ENCODE measurements around the gene TMTC4.
A peak's percentile ranks its signal among the peaks of the same experiment; 100 is the strongest.
"Not testable (repeated sequence)": the region's sequence is repeated elsewhere in the genome, so short reads cannot be mapped to it uniquely, and the experiment has no call there.

TMTC4 gene

DNA sequence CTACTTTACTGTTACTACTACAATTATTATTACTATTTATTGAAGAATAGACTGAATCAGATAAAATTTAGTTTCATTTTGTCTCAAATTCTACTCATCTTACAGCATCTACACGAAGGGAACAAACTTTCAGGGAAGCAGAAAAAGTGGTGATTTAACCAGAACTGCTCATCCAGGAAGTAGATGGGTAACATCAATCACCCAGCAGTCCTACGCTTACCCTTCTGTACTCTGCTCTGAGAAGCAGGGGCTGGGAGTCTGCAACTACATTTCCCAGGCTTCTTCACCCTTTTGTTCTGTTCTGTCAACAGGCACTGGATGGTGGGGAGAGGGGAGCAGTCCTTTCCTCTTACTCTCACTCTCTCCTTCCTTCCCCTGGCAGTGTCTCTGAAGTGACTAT, 54.7 kb downstream of the TMTC4 start:
- no peak for DNase-seq

DNA sequence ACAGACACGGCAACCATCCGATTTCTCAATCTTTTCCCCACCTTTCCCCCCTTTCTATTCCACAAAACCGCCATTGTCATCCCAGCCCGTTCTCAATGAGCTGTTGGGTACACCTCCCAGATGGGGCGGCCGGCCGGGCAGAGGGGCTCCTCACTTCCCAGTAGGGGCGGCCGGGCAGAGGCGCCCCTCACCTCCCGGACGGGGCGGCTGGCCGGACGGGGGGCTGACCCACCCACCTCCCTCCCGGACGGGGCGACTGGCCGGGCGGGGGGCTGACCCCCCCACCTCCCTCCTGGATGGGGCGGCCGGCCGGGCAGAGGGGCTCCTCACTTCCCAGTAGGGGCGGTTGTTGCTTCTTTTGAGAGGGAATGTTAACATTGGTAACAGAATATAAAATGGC, 55.7 kb downstream of the TMTC4 start:
- DNase-seq: not testable (repeated sequence)

- DNase-seq: no peak
Measured at GRCh38 chr13:100613031-100613430, 61.6 kb downstream of the TMTC4 start.

- DNase-seq: no peak
Measured at GRCh38 chr13:100611678-100612492, 62.7 kb downstream of the TMTC4 start.

DNA sequence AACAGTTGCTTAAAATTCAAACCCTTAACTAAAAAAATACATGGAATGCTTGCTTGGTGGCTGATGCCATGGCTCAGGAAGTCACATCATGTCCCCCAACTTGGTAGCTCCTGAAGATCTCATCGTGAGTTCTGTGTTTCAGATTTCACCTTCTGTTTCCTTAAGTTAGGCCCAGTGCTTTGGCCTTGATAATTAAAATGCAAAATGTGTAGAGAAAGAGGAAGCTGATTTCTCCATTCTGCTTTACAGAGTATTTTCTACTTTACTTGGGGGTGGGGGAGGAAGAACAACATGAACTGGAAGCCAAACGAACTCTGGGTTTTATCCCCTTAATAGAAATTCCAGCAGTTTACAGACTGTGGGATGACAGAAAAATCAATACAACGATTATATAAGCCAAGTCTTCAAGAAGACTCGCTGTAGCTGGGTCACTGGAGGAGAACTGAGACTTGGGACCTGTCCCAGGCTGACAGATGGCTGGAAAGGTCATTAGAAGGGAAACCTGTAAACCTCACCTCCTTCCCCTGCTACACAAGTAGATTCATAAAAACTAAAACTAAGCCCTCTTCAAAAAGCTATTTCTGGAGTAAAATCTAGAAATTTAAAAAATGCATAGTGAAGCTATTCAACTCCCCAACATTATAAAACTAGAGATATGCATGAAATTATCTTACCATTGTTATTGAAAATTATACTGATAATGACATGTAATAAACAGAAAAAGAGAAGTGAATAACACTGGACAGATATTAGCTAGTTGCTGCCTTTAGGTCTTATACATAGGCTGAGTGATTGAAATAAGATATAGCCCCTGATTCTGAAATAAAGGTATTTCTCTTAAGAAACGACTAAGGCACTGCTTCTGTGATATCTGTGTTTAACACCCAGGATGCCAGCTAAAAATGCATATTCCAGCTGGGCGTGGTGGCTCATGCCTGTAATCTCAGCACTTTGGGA, 63.9 kb downstream of the TMTC4 start:
- DNase-seq: no peak

DNA sequence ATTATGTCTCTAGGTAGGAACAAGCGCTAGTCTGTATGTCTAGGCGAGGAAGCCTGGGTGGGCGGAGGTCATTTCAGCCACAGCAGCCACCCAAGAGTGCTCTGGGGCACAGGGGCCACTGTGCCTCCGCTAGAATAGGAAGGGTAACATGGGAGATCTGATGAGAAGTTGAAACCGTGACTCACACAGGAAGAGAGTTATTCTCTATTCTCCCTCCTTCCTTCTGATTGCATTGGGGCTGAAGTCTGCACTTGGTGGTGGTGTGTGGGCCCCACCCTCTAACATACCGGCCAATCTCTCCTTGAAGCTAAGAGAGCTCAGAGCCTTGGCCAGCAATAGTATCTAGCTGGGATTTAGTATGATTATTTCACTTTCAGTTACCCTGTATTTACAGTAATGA, 65.7 kb downstream of the TMTC4 start:
- DNase-seq: peak; percentile 8

- no peak for DNase-seq
Measured at GRCh38 chr13:100608489-100608888, 66.1 kb downstream of the TMTC4 start.

DNA sequence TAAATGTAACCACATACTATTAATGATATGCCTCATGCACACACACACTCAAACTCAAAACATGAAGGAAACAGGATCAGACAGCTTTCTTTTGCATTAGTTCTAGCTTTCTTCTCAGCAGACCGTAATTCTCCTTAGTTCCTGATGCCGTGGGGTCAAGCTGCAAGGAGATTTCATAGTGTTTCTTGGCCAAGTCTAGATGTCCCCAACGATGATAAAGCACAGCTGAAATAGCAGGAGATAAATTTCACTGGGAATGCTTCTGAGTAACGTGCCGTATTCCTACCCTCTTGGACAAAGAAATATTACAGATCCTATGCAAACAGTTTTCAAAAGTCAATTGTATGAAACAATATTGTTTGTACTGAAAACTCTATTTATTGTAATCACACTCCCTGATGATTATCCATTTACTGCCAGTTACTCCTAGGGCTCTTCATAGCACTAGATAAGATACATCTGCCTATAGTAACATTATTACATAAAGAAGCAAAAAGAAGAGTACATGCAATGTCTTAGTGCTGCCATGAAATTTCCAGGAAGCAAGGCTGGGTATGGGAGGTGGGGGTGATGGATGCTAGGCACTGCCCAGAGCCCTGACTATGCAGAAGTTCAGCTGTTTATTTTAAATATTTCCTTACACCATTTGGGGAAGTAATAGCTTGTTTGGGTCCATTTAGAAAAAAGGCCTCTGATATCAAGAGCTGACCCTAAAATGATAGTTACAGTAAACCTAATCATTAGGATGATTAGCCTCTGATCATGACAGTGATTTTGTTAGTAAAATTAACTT, 69.5 kb downstream of the TMTC4 start:
- no peak for DNase-seq

DNA sequence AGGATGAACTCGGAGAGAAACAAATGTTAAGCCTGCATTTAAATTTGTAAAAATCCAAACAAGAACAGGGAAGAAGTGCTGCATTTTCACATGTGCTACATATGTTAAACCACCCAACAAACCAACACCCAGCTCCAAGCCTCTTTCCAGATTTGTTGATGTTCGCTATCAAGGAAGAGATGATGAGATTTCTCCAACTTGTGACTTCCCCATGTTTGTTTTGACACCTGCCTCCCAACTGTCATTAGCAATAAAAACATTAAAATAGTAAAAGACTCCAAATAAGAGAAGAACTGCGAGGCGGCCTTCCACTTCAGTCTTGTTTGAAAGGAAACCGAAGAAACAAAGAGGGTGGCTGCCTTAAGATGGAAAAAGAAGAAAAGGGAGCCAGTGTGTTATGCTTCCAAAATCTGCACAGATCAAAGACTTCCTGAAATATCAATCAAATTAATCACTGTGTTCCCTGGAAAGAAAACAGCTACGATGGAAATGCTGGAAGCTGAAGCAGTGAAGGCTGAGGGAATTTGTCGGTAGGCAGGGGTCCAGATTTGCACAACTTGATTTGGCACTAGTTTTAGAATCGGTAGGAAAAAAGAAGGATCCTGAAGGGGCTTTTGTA, 72.0 kb downstream of the TMTC4 start:
- no peak for DNase-seq

- DNase-seq: no peak
Measured at GRCh38 chr13:100601716-100602115, 72.9 kb downstream of the TMTC4 start.

GRCh38 chr13:100600915-100601314, 73.7 kb downstream of the TMTC4 start:
- no peak for DNase-seq

DNA sequence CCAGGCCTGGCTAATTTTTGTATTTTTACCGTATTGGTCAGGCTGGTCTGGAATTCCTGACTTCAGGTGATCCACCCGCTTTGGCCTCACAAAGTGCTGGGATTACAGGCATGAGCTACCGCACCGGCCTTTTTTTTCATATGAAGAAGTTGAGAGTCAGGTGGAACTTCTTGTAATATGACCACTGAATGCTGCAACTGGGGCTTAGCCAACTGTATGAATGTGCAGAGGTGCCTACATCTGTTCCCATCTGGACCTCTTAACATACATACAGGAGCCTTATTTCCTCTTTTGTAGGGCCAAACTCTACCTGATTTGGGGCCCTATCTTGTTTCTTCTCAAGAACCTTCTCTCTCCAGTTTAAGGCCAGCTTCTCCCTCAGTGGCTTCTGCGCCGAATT, 74.1 kb downstream of the TMTC4 start:
- no peak for DNase-seq

- peak; percentile 29 for DNase-seq
Measured at GRCh38 chr13:100597253-100597652, 77.3 kb downstream of the TMTC4 start.

DNA sequence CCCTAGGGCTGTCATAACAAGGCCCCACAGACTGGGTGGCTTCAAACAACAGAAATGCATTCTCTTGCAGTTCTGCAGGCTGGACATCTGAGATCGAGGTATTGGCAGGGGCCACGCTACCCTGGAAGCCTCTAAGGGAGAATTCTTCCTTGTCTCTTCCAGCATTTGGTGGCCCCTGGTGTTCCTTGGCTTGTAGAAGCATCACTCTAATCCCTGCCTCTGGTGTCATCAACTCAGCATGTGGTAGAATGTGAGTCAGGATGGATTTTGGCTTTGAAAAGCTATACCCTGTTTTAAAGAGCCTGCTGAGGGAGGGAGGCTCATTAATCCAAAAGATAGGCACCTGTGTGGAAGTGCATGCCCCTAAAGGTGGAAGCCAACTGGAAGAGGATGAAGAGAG, 78.1 kb downstream of the TMTC4 start:
- DNase-seq: no peak

- DNase-seq: no peak
Measured at GRCh38 chr13:100594731-100595130, 79.9 kb downstream of the TMTC4 start.

DNA sequence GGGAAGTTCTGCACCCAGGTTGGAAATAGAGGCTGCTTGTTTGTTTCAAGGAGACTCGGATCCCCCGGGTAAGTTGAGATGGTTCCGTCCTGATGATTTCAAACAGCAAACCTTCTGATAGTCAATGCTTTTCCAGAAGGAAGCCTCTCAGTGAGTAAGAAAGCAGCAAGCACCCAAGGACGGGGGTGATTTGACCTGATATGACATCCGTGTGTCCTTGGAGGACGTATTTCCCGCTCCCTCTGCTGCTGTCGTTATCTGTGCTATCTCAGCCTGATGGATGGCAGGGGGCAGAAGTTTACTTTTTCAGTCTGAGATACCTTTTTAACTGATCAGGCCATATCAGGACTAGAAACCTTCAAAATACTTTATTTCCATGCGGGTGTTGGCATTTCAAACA, 80.3 kb downstream of the TMTC4 start:
- DNase-seq: no peak

DNA sequence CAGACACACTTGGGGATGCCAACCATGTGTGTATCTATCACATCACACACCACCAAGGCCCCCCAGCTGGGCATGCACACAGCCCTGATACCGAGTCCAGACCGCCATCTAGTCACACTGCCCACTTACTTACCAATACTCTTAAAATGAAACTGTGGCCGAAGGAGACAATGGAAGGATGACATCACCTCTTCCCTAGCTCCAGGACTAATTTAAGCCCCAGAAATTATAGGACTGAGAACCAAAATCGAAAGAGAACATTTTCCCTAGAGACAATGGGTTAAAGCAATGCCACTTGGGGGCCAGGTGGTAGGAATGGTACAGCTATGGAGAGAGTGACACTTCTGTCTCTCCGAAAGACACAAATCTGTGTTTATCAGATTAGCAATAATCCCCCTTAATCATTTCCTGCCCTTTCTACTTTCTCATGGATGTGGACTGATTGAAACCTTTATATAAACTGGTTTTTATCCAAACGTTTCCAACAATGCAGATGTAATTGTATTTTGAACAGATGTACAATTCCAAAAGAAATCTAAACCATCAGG, 85.3 kb downstream of the TMTC4 start:
- no peak for DNase-seq

DNA sequence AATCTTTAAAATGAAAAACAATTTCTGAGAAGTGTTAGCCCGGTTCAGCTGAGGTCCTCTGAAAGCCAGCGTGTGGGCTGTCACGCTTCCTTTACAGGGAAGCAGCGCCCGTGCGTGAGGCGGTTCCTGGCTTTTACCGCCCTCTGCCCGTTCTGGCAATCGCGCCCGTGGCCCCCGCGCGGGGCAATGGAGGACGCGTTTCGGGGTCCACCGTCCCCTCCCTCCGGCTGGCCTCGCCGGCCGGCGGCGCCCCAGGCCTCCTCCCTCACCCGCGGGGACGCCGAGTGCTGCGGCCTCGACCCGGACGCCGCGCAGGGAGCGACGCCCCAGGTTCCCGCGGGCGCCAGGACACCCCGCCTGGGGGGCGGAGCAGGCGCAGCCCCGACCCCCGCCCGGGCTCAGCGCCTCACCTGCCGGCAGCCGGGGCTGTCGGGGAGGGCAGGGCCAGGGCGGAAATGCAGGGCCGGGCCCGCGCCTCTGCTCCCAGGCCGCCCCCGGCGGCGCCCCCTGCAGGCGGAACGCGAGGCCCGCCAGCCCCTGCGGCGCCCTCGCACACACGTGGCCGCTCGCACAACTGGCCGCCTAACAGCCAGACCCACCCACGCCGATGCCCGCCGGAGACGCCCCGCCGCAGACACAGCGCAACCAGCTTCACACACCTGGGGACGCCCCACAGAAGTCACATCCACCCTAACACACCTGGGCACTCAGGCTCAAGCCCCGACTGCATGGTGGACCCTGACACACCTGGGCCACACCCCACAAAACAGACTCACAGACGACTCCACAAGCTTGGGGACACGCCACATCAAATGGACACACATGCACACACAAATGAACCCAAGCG, 86.0 kb downstream of the TMTC4 start, which contains the start of gene GGACT:
Gene GGACT (minus strand): TSS at position 459 of the 847 bp plus-strand sequence. CDS start 56,198 bp downstream, outside the sequence.
- DNase-seq: peak; percentile 70

GRCh38 chr13:100584896-100585295, 89.7 kb downstream of the TMTC4 start:
- DNase-seq: peak; percentile 11

DNA sequence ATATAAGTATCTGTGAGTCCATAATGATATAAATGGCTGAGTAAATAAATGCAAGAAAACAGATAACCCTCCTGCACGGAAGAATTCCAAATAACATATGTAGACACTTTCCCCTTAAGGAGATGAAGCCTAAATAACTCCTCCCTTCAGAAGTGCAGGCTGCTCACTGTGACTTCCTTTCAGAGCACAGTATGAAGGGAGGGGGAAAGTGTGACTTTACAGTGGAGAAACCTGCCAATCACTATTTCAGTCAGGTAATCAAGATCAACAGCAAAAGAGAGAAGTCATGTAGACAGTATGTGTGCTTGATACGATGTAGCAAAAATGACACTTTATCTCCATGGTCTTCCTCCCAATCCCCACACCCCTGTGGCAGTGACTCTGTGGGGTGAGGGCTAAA, 93.1 kb downstream of the TMTC4 start:
- no peak for DNase-seq

DNA sequence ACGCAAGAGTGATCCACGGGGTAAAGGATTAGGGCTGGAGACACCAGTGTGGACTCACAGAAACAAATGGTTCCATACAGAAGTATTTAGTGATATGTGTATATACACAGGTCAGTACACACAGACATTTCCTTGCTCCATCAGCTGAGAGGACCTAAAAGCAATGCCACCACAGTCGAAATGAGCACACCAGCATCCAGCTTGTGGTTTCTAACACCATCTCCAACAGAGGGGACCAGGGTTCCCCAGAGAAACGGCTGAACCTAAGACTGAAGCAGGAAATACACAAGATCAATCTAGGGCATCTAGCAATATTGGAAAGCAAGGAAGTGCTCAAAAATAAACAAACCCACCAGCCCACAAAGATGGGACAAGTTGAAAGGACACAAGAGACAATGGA, 93.6 kb downstream of the TMTC4 start:
- DNase-seq: no peak

All from fibroblast of skin of right biceps (primary cell).